Kidney epithelial cell (primary cell): ENCODE data around the gene APOL4. TPM values are rescaled to one million over a fixed set of nuclear protein-coding genes. Genes with fewer than 3 reads are reported as not detected.
"Not testable (repeated sequence)": the region's sequence is repeated elsewhere in the genome, so short reads cannot be mapped to it uniquely, and the experiment has no call there.

Experiments
- DNase-seq: peaks from one replicate; pipeline ENCODE4 v3.0.0-alpha.2; 2010; ENCODE audit warnings: low read depth
- H3K27me3 ChIP-seq: 2 replicates; pipeline ENCODE4 v1.6.0; 2011; ENCODE audit warnings: low read length; ENCODE audit not compliant: control insufficient read depth, insufficient read depth
- H3K36me3 ChIP-seq: 2 replicates; pipeline ENCODE4 v1.5.1; 2011; ENCODE audit warnings: low read length; ENCODE audit not compliant: control insufficient read depth, insufficient read depth
- H3K4me3 ChIP-seq: 2 replicates; pipeline ENCODE4 v1.5.1; 2011; ENCODE audit warnings: low read depth, mild to moderate bottlenecking, control low read depth, low read length
- total RNA-seq: library from RNA; depleted of rRNA; stranded (reverse); fragments of >200 nt; gene quantifications from 2 replicates; pipeline ENCODE4 v1.2.3, GENCODE V29; 2015
- TF ChIP-seq, protein P1 (sequence below): IDR thresholded peaks from 2 replicates; pipeline ENCODE4 v1.5.1; 2011; ENCODE audit warnings: mild to moderate bottlenecking, moderate library complexity, low read length, control low read depth, inconsistent platforms; ENCODE audit not compliant: insufficient read depth, poor library complexity, severe bottlenecking

The APOL4 gene
- total RNA-seq, 1 donor from 2014 or later = not detected

DNA sequence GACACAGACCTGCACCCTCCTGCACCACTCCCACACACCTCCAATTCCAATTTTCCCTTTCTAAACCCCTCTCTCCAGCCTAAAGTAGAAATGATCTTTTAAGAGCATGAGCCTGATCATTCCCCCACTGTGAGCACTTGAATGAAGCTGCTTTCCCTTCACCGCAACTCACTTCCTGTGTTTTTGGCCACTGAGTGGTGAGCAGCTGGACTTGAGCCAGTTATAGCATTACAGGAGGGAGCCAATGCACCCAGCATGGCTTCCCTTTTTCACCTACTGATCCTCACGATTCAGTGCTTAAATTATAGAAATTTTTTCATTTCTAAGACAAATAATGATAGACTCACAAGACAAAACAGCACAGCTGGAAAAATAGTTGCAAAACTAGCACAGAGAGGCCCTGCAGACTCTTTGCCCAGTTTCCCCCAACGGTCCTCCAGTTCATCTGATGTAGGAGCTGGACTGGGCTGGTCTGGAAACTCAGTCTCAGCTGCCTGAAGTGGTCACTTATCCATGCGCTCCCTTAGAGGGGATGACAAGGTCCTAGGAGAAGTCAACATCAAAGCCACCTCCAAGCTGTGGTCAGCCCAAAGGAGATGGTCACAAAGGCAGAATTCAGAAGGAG lies 9.7 kb upstream of the APOL4 start:
- no peak for DNase-seq
- Histone ChIP-seq H3K27me3 (peaks cover 25% of the 10 kb centered on the region), H3K4me3 (no peak overlapping the region), H3K36me3 (no peaks in the 10 kb centered on the region)
- TF ChIP-seq, protein P1, sequence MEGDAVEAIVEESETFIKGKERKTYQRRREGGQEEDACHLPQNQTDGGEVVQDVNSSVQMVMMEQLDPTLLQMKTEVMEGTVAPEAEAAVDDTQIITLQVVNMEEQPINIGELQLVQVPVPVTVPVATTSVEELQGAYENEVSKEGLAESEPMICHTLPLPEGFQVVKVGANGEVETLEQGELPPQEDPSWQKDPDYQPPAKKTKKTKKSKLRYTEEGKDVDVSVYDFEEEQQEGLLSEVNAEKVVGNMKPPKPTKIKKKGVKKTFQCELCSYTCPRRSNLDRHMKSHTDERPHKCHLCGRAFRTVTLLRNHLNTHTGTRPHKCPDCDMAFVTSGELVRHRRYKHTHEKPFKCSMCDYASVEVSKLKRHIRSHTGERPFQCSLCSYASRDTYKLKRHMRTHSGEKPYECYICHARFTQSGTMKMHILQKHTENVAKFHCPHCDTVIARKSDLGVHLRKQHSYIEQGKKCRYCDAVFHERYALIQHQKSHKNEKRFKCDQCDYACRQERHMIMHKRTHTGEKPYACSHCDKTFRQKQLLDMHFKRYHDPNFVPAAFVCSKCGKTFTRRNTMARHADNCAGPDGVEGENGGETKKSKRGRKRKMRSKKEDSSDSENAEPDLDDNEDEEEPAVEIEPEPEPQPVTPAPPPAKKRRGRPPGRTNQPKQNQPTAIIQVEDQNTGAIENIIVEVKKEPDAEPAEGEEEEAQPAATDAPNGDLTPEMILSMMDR = no peak

DNA sequence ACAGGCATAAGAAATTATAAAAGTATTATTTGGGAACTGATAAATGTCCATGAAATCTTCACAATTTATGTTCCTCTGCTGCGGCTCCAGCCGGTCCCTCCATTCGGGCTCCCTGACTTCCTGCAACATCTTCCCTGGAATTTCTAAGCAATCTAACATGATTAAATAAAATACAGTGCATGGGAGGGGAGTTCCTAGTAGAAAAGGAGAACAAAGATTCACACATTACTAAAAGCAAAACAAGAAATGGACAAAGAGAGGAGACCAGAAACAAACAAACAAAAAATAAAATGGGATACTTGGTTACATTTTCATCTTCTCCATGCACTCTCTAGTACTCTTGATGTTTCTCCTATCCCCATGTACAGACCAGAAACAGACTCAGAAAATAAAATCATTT lies 8.6 kb upstream of the APOL4 start:
- H3K36me3 ChIP-seq = no peaks in the 10 kb centered on the region
- TF ChIP-seq, protein P1 = no peak
- H3K4me3 ChIP-seq = no peak overlapping the region
- DNase-seq = no peak
- peaks cover 23% of the 10 kb centered on the region for H3K27me3 ChIP-seq

DNA sequence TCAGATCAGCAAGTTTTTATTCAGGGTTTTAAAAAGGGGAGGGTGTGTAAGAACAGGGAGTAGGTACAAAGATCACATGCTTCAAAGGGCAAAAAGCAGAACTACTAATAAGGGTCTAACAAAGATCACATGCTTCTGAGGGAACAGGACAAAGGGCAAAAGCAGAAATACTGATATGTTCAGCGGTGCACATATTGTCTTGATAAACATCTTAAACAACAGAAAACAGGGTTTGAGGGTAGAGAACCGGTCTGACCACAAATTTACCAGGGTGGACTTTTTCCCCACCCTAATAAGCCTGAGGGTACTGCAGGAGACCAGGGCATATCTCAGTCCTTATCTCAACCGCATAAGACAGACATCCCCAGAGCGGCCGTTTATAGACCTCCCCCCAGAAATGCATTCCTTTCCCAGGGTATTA lies 7.9 kb upstream of the APOL4 start:
- H3K27me3 ChIP-seq = peaks cover 20% of the 10 kb centered on the region
- not testable (repeated sequence) for H3K4me3 ChIP-seq, H3K36me3 ChIP-seq, DNase-seq

DNA sequence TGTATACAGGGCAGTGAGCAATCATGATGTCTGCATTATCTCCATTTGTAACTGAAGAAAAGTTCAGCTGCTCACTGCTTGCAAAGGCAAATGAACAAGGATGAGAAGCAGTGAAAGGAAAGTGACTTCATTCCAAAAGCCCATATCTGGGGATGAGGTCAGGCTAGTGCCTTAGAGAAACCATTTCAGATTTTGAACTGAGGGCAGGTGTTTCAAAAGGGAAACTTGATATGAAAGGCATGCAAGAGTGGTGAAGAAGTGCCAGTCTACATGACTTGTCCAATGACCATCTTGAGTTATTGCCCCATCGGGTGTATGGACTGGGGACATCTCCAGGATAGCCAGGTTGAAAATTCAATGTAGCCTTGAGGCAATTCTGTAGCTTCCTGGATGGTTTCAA lies 7.3 kb upstream of the APOL4 start:
- DNase-seq = no peak
- peaks cover 19% of the 10 kb centered on the region for H3K27me3 ChIP-seq

DNA sequence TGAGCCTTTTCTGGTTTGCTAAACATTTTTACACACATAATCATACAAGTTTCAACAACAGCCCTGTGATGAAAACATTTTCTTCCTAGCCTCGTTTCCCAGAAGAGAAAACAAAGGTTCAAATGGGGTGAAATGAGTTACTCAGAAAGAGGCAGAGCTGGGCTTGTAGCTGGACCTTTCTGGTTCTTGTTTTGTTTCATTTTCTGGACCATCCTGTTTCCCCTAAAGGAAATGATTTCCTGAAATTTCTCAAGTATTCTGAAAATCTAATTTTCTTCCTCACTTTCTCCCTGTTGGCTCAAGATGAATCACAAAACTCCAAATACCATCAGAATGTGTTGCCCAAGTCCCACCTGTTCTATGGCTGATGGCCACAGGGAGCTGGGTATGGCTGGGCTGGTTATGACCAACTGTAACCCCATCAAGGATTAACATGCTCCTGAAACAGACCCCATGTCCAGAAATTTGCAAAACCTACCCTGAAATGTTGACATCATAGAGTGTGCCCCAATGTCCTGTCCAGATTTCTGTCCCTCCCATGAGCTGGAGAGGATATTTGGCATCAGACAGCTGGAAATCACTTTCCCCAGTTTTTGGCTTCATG lies 6.7 kb upstream of the APOL4 start:
- H3K27me3 ChIP-seq = peaks cover 15% of the 10 kb centered on the region
- H3K36me3 ChIP-seq = no peaks in the 10 kb centered on the region
- TF ChIP-seq, protein P1 = no peak
- DNase-seq = no peak
- H3K4me3 ChIP-seq = no peak overlapping the region

More for the DNA sequence above, 7.3 kb upstream of the APOL4 start:
- TF ChIP-seq, protein P1 = no peak
- Histone ChIP-seq H3K4me3 (no peak overlapping the region), H3K36me3 (no peaks in the 10 kb centered on the region)

DNA sequence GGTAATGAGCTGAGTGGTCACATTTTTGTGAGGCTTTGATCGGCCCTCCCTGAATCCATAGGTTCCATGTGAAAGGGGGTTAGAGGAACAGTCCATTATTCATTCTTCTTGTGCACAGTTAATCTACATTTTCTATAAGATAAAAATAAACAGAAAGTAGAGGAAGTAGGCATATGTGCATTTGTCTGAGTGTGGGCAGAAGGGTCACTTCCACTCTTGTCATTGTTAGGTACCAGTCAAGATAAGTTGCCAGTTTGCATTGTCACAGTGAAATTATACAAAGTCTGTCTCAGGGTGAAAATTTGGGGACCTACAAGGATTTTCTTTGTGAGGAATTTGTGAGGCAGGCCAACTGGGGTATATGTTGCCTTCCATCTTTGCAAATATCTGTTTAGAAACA lies 4.6 kb upstream of the APOL4 start:
- H3K4me3 ChIP-seq = no peak overlapping the region
- TF ChIP-seq, protein P1 = no peak
- DNase-seq = no peak
- H3K27me3 ChIP-seq = peaks cover 4% of the 10 kb centered on the region
- no peaks in the 10 kb centered on the region for H3K36me3 ChIP-seq

DNA sequence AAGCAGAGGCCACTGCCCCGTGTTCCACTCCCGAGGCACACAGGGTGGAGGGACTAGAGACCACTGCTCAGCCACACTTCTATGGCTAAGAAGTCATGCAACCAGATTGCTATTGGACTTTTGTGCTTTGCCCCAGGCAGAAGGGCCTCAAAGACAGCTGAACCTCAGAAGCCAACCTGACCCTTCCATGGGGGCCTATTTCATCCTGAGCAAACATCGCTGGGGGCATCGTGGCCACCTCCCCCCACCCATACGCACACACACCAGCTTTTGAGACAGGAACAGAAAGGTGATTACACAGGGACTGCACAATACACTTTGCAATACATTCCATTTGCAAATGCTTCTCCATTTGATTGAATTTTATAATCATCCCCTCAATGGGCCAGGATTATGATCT lies 4.0 kb upstream of the APOL4 start:
- not testable (repeated sequence) for H3K36me3 ChIP-seq, H3K27me3 ChIP-seq, DNase-seq, H3K4me3 ChIP-seq
